ENCODE results near the gene RCVRN.

Gene RCVRN

GRCh38 chr17:9890124-9890523 lies 14.9 kb downstream of the RCVRN start:
- no peak overlapping the region for H3K9ac ChIP-seq
- H3K27me3 ChIP-seq (ENCODE audit: insufficient read depth, low read depth): no peaks in the 10 kb centered on the region
- no peak overlapping the region for H3K4me2 ChIP-seq
- no peaks in the 10 kb centered on the region for H3K79me2 ChIP-seq (ENCODE audit: insufficient read depth, low read depth)
- H3K36me3 ChIP-seq (ENCODE audit: insufficient read depth): no peaks in the 10 kb centered on the region
- no peak for TF ChIP-seq CTCF (conservative IDR thresholded peaks at IDR 0.05; ENCODE audit: low read depth, low read length)
- no peaks in the 10 kb centered on the region for H3K4me1 ChIP-seq (ENCODE audit: low read depth, poor library complexity, severe bottlenecking)
- no peak overlapping the region for H2AFZ ChIP-seq (ENCODE audit: low read depth)
- H3K27ac ChIP-seq: no peak overlapping the region
- no peak overlapping the region for H3K4me3 ChIP-seq (IDR thresholded peaks at IDR 0.05; ENCODE audit: insufficient read depth, low read depth, low read length)
- no peaks in the 10 kb centered on the region for H4K20me1 ChIP-seq (ENCODE audit: insufficient read depth)

- no peak for TF ChIP-seq CTCF (conservative IDR thresholded peaks at IDR 0.05; ENCODE audit: low read depth, low read length)
Observed at GRCh38 chr17:9887508-9887907, 17.6 kb downstream of the RCVRN start.

GRCh38 chr17:9886141-9886930 lies 18.7 kb downstream of the RCVRN start:
- Histone ChIP-seq H4K20me1 (ENCODE audit: insufficient read depth) (no peaks in the 10 kb centered on the region), H3K36me3 (ENCODE audit: insufficient read depth) (no peaks in the 10 kb centered on the region), H2AFZ (ENCODE audit: low read depth) (no peak overlapping the region), H3K4me2 (no peak overlapping the region), H3K79me2 (ENCODE audit: insufficient read depth, low read depth) (no peaks in the 10 kb centered on the region), H3K9ac (no peak overlapping the region), H3K27me3 (ENCODE audit: insufficient read depth, low read depth) (no peaks in the 10 kb centered on the region), H3K4me3 (IDR thresholded peaks at IDR 0.05; ENCODE audit: insufficient read depth, low read depth, low read length) (no peak overlapping the region), H3K4me1 (ENCODE audit: low read depth, poor library complexity, severe bottlenecking) (no peaks in the 10 kb centered on the region), H3K27ac (no peak overlapping the region)
- no peak for TF ChIP-seq CTCF (conservative IDR thresholded peaks at IDR 0.05; ENCODE audit: low read depth, low read length)

More at GRCh38 chr17:9887508-9887907, 17.6 kb downstream of the RCVRN start:
- H3K4me2 ChIP-seq: no peak overlapping the region
- H2AFZ ChIP-seq (ENCODE audit: low read depth): no peak overlapping the region
- no peak overlapping the region for H3K4me3 ChIP-seq (IDR thresholded peaks at IDR 0.05; ENCODE audit: insufficient read depth, low read depth, low read length)
- no peak overlapping the region for H3K9ac ChIP-seq
- no peaks in the 10 kb centered on the region for H4K20me1 ChIP-seq (ENCODE audit: insufficient read depth)
- no peaks in the 10 kb centered on the region for H3K4me1 ChIP-seq (ENCODE audit: low read depth, poor library complexity, severe bottlenecking)
- H3K36me3 ChIP-seq (ENCODE audit: insufficient read depth): no peaks in the 10 kb centered on the region
- H3K79me2 ChIP-seq (ENCODE audit: insufficient read depth, low read depth): no peaks in the 10 kb centered on the region
- no peaks in the 10 kb centered on the region for H3K27me3 ChIP-seq (ENCODE audit: insufficient read depth, low read depth)
- H3K27ac ChIP-seq: no peak overlapping the region

- Histone ChIP-seq H3K79me2 (ENCODE audit: insufficient read depth, low read depth) (no peaks in the 10 kb centered on the region), H4K20me1 (ENCODE audit: insufficient read depth) (no peaks in the 10 kb centered on the region), H3K4me3 (IDR thresholded peaks at IDR 0.05; ENCODE audit: insufficient read depth, low read depth, low read length) (no peak overlapping the region), H3K4me2 (no peak overlapping the region), H3K36me3 (ENCODE audit: insufficient read depth) (no peaks in the 10 kb centered on the region), H2AFZ (ENCODE audit: low read depth) (no peak overlapping the region), H3K4me1 (ENCODE audit: low read depth, poor library complexity, severe bottlenecking) (no peaks in the 10 kb centered on the region), H3K27me3 (ENCODE audit: insufficient read depth, low read depth) (no peaks in the 10 kb centered on the region), H3K9ac (no peak overlapping the region), H3K27ac (no peak overlapping the region)
- TF ChIP-seq CTCF (conservative IDR thresholded peaks at IDR 0.05; ENCODE audit: low read depth, low read length): no peak
Observed at GRCh38 chr17:9883451-9883850, 21.6 kb downstream of the RCVRN start.

Data from KMS-11 (cell line).